Measurements from ENCODE around the gene OTUD6A. TPM values are rescaled to one million over a fixed set of nuclear protein-coding genes. Genes with fewer than 3 reads are reported as not detected.

Gene OTUD6A, protein sequence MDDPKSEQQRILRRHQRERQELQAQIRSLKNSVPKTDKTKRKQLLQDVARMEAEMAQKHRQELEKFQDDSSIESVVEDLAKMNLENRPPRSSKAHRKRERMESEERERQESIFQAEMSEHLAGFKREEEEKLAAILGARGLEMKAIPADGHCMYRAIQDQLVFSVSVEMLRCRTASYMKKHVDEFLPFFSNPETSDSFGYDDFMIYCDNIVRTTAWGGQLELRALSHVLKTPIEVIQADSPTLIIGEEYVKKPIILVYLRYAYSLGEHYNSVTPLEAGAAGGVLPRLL
- polyA plus RNA-seq (2013): not detected

DNA sequence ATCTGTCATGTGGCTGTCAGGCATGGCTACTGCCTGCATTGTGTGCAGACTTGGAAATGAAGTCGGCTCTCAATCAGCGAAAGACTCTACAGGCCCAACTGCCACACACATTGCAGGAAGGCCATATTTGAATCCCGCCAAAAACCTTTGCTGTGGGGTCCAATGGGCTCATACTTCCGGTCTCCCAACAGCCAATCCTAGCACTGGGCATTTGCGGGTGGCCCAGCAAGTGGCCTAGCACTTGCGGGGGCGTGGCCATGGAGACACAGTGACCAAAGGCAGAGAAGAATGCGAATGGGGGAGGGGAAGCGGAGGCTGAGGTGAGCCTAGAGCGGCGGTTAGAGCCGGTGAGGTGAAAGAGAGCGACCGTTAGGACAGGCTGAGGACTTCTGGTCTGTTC lies at the start of gene OTUD6A:
Gene OTUD6A, plus strand, starts transcription at position 382 of the 400 bp plus-strand sequence. CDS start 68 bp downstream, outside the sequence.
- Histone ChIP-seq H3K4me1 (ENCODE audit: control extremely low read depth in 1 of 4, control insufficient read depth in 4 of 4, insufficient read depth in 4 of 4, low read length in 3 of 4) (no peaks in the 10 kb centered on the region), H3K4me3 (ENCODE audit: control insufficient read depth in 1 of 7, extremely low read depth in 1 of 7, insufficient read depth in 4 of 7, low read depth in 2 of 7, low read length in 6 of 7) (no peak within 1 kb of the TSS), H3K27me3 (replicated peaks in 2 of 5; ENCODE audit: control insufficient read depth in 4 of 5, insufficient read depth in 5 of 5, low read length in 4 of 5) (peaks cover 0 to 10% (median 0%) of the 10 kb centered on the region in 5 experiments), H3K36me3 (ENCODE audit: control insufficient read depth in 4 of 4, insufficient read depth in 4 of 4, low read length in 3 of 4) (no peaks in the 10 kb centered on the region), H3K27ac (ENCODE audit: insufficient read depth in 1 of 2, low read depth in 1 of 2, low read length in 2 of 2, poor library complexity in 1 of 2, severe bottlenecking in 2 of 2) (no peak within 1 kb of the TSS), H3K9me3 (ENCODE audit: control extremely low read depth in 1 of 5, control insufficient read depth in 4 of 5, insufficient read depth in 2 of 5, low read depth in 1 of 5, low read length in 4 of 5) (no peaks in the 10 kb centered on the region)
- WGBS (ENCODE audit: insufficient coverage): 93% methylated on average over 14 of the region's 14 CpGs
- ChIA-PET CTCF (no interaction called here), POLR2A (no interaction called here)
- DNase-seq: no peak

DNA sequence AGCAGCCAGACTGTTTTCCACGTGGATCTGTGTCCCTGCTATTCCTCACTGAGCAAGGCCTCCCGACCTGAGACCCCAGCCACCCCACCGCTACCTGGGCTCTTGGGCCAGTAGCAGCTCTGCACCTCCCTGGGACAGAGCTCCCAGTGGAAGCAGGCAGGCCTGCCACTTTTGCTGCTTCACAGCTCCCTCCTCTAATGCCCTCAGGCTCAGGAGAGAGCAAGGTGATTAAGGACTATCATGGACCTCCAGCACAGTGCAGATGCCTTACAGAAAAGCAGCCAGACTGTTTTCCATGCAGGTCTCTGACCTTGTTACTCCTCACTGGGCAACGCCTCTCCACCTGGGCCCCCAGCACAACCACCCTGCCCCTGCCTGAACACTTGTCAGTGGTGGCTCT lies 49.5 kb upstream of the OTUD6A start:
- POLR2A ChIA-PET: no interaction called here
- no peak overlapping the region for H3K27ac ChIP-seq (ENCODE audit: insufficient read depth in 1 of 2, low read depth in 1 of 2, low read length in 2 of 2, poor library complexity in 1 of 2, severe bottlenecking in 2 of 2)
- no peaks in the 10 kb centered on the region for H3K36me3 ChIP-seq (ENCODE audit: control insufficient read depth in 4 of 4, insufficient read depth in 4 of 4, low read length in 3 of 4)
- no peaks in the 10 kb centered on the region for H3K9me3 ChIP-seq (ENCODE audit: control extremely low read depth in 1 of 5, control insufficient read depth in 4 of 5, insufficient read depth in 2 of 5, low read depth in 1 of 5, low read length in 4 of 5)
- no peaks in the 10 kb centered on the region for H3K4me1 ChIP-seq (ENCODE audit: control extremely low read depth in 1 of 4, control insufficient read depth in 4 of 4, insufficient read depth in 4 of 4, low read length in 3 of 4)
- WGBS (ENCODE audit: insufficient coverage): 71% methylated on average over 4 of the region's 4 CpGs
- DNase-seq: no peak
- H3K4me3 ChIP-seq (ENCODE audit: control insufficient read depth in 1 of 7, extremely low read depth in 1 of 7, insufficient read depth in 4 of 7, low read depth in 2 of 7, low read length in 6 of 7): no peak overlapping the region
- H3K27me3 ChIP-seq (replicated peaks in 2 of 5; ENCODE audit: control insufficient read depth in 4 of 5, insufficient read depth in 5 of 5, low read length in 4 of 5): peaks cover 0 to 7% (median 0%) of the 10 kb centered on the region in 5 experiments
- CTCF ChIA-PET: interaction anchor here (0.7 kb wide), 1 partner anchor 10 kb away, joined by 3 read pairs; no protein-coding TSS in a partner anchor

DNA sequence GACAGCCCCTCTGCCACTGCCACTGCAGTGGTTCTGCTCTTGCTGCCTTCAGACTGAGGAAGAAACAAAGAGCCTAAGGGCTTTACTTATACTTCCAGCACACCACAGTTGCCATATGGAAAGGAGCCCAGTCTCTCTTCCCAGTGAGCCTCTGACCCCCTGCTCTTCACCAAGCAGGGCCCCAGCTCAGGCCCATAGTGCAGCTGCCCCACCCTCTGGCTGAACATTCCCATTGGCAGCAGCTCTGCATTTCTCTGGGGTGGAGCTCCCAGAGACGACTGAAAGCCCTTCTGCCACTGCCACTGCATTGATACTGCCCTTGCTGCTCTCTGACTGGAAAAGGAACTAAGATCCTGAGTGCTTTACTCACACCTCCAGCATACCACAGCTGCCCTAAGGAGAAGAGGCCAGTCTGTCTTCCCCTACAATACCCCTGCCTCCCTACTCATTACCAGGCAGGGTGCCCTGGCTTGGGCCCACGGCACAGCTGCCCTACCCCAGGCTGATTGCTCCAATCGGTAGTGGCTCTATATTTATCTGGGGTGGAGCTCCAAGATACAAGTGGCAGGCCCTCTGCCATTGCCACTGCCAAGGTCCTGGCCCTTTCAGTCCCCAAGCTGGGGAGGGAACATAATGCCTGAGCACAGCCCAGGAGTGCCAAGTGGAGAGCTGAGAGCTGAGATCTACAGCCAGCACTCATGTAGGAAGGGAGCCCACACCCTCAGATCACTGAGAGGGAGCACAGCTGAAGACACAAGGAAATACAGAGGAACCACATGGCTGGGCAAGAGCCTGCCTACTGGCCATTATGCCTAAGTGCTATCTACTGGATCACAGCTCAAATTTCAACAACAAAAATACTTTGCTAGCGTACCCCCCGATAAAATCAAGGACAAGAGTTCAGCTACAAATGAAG lies 48.5 kb upstream of the OTUD6A start:
- ChIA-PET POLR2A (no interaction called here), CTCF (no interaction called here)
- Histone ChIP-seq H3K27ac (ENCODE audit: insufficient read depth in 1 of 2, low read depth in 1 of 2, low read length in 2 of 2, poor library complexity in 1 of 2, severe bottlenecking in 2 of 2) (no peak overlapping the region), H3K4me1 (ENCODE audit: control extremely low read depth in 1 of 4, control insufficient read depth in 4 of 4, insufficient read depth in 4 of 4, low read length in 3 of 4) (no peaks in the 10 kb centered on the region), H3K4me3 (ENCODE audit: control insufficient read depth in 1 of 7, extremely low read depth in 1 of 7, insufficient read depth in 4 of 7, low read depth in 2 of 7, low read length in 6 of 7) (no peak overlapping the region), H3K9me3 (ENCODE audit: control extremely low read depth in 1 of 5, control insufficient read depth in 4 of 5, insufficient read depth in 2 of 5, low read depth in 1 of 5, low read length in 4 of 5) (peaks cover 0 to 2% (median 0%) of the 10 kb centered on the region in 5 experiments), H3K27me3 (replicated peaks in 2 of 5; ENCODE audit: control insufficient read depth in 4 of 5, insufficient read depth in 5 of 5, low read length in 4 of 5) (peaks cover 0 to 7% (median 0%) of the 10 kb centered on the region in 5 experiments), H3K36me3 (ENCODE audit: control insufficient read depth in 4 of 4, insufficient read depth in 4 of 4, low read length in 3 of 4) (no peaks in the 10 kb centered on the region)
- DNase-seq: no peak
- 75% methylated on average over 5 of the region's 5 CpGs for WGBS (ENCODE audit: insufficient coverage)

DNA sequence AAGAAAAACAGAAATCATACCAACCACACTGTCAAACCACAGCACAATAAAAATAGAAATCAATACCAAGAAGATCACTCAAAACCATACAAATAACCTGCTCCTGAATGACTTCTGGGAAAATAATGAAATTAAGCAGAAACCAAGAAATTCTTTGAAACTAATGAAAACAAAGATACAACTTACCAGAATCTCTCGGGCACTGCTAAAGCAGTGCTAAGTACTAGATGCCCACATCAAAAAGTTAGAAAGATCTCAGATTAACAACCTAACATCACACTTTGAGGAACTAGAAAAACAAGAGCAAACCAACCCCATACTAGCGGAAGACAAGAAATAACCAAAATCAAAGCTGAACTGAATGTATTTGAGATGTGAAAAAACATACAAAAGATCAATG lies 45.7 kb upstream of the OTUD6A start:
- H3K27me3 ChIP-seq (replicated peaks in 2 of 5; ENCODE audit: control insufficient read depth in 4 of 5, insufficient read depth in 5 of 5, low read length in 4 of 5): peaks cover 0 to 7% (median 0%) of the 10 kb centered on the region in 5 experiments
- 88% methylated on average over 1 of the region's 2 CpGs for WGBS (ENCODE audit: insufficient coverage)
- H3K27ac ChIP-seq (ENCODE audit: insufficient read depth in 1 of 2, low read depth in 1 of 2, low read length in 2 of 2, poor library complexity in 1 of 2, severe bottlenecking in 2 of 2): no peak overlapping the region

DNA sequence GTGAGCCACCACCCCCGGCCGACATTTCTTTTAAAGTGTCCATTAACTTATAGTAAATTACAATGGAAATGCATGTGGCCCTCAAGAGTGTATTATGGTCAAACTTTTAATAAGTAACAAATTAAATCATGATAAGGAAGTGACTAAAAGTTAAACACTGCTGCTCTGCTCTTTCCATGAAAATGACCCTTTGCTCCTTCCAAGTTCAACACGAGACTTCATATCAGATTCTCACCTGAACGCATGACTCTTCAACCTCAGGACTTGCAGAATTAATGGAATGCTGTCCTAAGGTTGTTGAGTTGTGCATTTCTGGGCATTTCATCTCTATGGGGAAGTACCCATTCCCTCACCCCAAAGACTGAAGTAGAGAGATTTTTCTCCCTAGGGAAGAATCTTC lies 39.6 kb upstream of the OTUD6A start:
- Histone ChIP-seq H3K9me3 (ENCODE audit: control extremely low read depth in 1 of 5, control insufficient read depth in 4 of 5, insufficient read depth in 2 of 5, low read depth in 1 of 5, low read length in 4 of 5) (peaks cover 0 to 2% (median 0%) of the 10 kb centered on the region in 5 experiments), H3K4me1 (ENCODE audit: control extremely low read depth in 1 of 4, control insufficient read depth in 4 of 4, insufficient read depth in 4 of 4, low read length in 3 of 4) (peaks cover 0 to 12% (median 3%) of the 10 kb centered on the region in 4 experiments), H3K27me3 (replicated peaks in 2 of 5; ENCODE audit: control insufficient read depth in 4 of 5, insufficient read depth in 5 of 5, low read length in 4 of 5) (no peaks in the 10 kb centered on the region), H3K4me3 (ENCODE audit: control insufficient read depth in 1 of 7, extremely low read depth in 1 of 7, insufficient read depth in 4 of 7, low read depth in 2 of 7, low read length in 6 of 7) (no peak overlapping the region), H3K27ac (ENCODE audit: insufficient read depth in 1 of 2, low read depth in 1 of 2, low read length in 2 of 2, poor library complexity in 1 of 2, severe bottlenecking in 2 of 2) (no peak overlapping the region), H3K36me3 (ENCODE audit: control insufficient read depth in 4 of 4, insufficient read depth in 4 of 4, low read length in 3 of 4) (no peaks in the 10 kb centered on the region)
- CTCF ChIA-PET: no interaction called here
- DNase-seq: no peak
- WGBS (ENCODE audit: insufficient coverage): 71% methylated on average over 1 of the region's 4 CpGs
- POLR2A ChIA-PET: no interaction called here

More for the DNA sequence above, 45.7 kb upstream of the OTUD6A start:
- ChIA-PET POLR2A (no interaction called here), CTCF (interaction anchor here (1.9 kb wide), 1 partner anchor 17 kb away, joined by 4 read pairs; no protein-coding TSS in a partner anchor)
- peaks cover 0 to 2% (median 0%) of the 10 kb centered on the region in 5 experiments for H3K9me3 ChIP-seq (ENCODE audit: control extremely low read depth in 1 of 5, control insufficient read depth in 4 of 5, insufficient read depth in 2 of 5, low read depth in 1 of 5, low read length in 4 of 5)
- H3K4me1 ChIP-seq (ENCODE audit: control extremely low read depth in 1 of 4, control insufficient read depth in 4 of 4, insufficient read depth in 4 of 4, low read length in 3 of 4): no peaks in the 10 kb centered on the region
- DNase-seq: no peak
- no peak overlapping the region for H3K4me3 ChIP-seq (ENCODE audit: control insufficient read depth in 1 of 7, extremely low read depth in 1 of 7, insufficient read depth in 4 of 7, low read depth in 2 of 7, low read length in 6 of 7)
- H3K36me3 ChIP-seq (ENCODE audit: control insufficient read depth in 4 of 4, insufficient read depth in 4 of 4, low read length in 3 of 4): no peaks in the 10 kb centered on the region

DNA sequence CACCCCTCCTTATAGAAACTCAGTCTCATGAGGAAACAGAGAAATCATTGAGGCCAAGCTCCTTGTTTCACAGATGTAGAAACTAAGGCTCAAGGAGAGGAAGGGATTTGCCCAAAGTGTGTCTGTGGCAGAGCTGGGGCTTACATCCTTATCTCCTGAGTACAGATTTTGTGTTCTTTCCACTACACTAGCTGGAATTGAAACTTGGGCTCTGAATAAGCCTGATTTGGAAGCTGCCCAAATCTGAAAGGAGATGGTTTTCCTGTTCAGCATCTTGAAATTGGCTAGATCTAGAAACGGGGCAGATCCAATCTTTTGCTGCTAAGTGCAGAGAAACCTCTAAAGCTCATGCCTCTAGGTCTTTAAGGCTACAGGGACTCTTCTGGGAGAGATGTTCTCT lies 36.8 kb upstream of the OTUD6A start:
- peak in 2 of 3 donors; percentile 2 to 5 for DNase-seq
- Histone ChIP-seq H3K4me3 (ENCODE audit: control insufficient read depth in 1 of 7, extremely low read depth in 1 of 7, insufficient read depth in 4 of 7, low read depth in 2 of 7, low read length in 6 of 7) (no peak overlapping the region), H3K9me3 (ENCODE audit: control extremely low read depth in 1 of 5, control insufficient read depth in 4 of 5, insufficient read depth in 2 of 5, low read depth in 1 of 5, low read length in 4 of 5) (no peaks in the 10 kb centered on the region), H3K27ac (ENCODE audit: insufficient read depth in 1 of 2, low read depth in 1 of 2, low read length in 2 of 2, poor library complexity in 1 of 2, severe bottlenecking in 2 of 2) (no peak overlapping the region), H3K4me1 (ENCODE audit: control extremely low read depth in 1 of 4, control insufficient read depth in 4 of 4, insufficient read depth in 4 of 4, low read length in 3 of 4) (peaks cover 0 to 12% (median 3%) of the 10 kb centered on the region in 4 experiments), H3K27me3 (replicated peaks in 2 of 5; ENCODE audit: control insufficient read depth in 4 of 5, insufficient read depth in 5 of 5, low read length in 4 of 5) (peaks cover 0 to 7% (median 0%) of the 10 kb centered on the region in 5 experiments), H3K36me3 (ENCODE audit: control insufficient read depth in 4 of 4, insufficient read depth in 4 of 4, low read length in 3 of 4) (no peaks in the 10 kb centered on the region)
- ChIA-PET CTCF (no interaction called here), POLR2A (no interaction called here)
- 0% methylated on average over 1 of the region's 1 CpG for WGBS (ENCODE audit: insufficient coverage)
